Retinal pigment epithelial cell (primary cell): ENCODE results near the gene NRN1L.

Experiments used
- DNase-seq: peaks from one replicate; pipeline ENCODE4 v3.0.0-alpha.2; 2010; ENCODE audit warnings: low read depth
- H3K4me3 ChIP-seq: 2 replicates; pipeline ENCODE4 v1.5.1; 2011; ENCODE audit warnings: mild to moderate bottlenecking, low read length, control low read depth, moderate library complexity
- TF ChIP-seq, protein P1 (sequence below): conservative IDR thresholded peaks from 2 replicates; pipeline ENCODE4 v1.5.1; 2011; ENCODE audit warnings: low read depth, low read length, control low read depth, inconsistent platforms

Gene NRN1L

GRCh38 chr16:67853670-67854069 is 31.0 kb upstream of the NRN1L start:
- TF ChIP-seq, protein P1, sequence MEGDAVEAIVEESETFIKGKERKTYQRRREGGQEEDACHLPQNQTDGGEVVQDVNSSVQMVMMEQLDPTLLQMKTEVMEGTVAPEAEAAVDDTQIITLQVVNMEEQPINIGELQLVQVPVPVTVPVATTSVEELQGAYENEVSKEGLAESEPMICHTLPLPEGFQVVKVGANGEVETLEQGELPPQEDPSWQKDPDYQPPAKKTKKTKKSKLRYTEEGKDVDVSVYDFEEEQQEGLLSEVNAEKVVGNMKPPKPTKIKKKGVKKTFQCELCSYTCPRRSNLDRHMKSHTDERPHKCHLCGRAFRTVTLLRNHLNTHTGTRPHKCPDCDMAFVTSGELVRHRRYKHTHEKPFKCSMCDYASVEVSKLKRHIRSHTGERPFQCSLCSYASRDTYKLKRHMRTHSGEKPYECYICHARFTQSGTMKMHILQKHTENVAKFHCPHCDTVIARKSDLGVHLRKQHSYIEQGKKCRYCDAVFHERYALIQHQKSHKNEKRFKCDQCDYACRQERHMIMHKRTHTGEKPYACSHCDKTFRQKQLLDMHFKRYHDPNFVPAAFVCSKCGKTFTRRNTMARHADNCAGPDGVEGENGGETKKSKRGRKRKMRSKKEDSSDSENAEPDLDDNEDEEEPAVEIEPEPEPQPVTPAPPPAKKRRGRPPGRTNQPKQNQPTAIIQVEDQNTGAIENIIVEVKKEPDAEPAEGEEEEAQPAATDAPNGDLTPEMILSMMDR: no peak
- H3K4me3 ChIP-seq: no peak overlapping the region
- DNase-seq: no peak

DNA sequence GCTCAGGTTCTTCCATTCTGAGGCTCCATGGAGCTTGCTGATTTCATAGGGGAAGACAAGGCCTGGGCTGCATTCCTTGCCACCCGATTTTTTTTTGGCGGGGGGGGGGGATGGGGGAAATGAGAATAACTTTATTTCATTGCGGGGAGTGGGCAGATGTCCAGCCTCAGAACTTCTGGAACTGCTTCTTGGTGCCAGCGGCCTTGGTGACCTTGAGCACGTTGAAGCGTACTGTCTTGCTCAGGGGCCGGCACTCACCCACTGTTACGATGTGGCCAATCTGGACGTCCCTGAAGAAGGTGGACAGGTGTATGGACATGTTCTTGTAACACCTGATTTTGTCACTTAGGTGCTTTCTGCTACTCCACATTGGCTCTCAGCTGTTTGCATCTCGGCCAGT is 28.9 kb upstream of the NRN1L start:
- TF ChIP-seq, protein P1: no peak
- H3K4me3 ChIP-seq: no peak overlapping the region
- no peak for DNase-seq

DNA sequence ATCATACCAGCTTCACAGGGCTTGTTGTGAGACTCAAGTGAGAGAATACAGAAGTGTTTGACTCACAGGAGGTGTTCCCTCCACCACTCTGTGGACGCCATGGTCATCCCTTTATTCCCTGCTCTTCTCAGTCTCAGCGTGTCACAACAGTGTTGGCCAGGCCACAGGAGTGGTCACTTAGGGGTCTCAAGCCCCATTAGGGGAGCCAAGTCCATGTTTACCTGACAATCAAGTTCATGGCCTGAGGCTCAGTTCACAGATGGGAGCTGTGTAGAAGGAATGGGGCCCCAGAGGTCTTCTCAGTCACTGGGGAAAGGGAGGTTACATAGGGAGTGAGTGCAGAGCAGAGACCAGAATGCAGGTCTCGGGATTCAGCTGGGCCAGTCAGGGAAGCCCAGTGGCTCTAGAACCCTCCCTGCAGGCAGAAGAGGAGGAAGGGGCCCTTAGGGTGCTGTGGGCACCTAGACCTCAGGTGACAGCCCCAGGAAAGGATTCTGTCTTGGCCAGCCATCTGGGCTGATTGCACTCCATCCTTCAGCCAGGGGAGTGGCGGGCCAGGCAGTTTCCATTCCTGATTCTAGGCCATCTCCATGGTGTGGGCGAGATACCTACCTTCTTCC is 27.6 kb upstream of the NRN1L start:
- DNase-seq: no peak
- TF ChIP-seq, protein P1: no peak
- no peak overlapping the region for H3K4me3 ChIP-seq

DNA sequence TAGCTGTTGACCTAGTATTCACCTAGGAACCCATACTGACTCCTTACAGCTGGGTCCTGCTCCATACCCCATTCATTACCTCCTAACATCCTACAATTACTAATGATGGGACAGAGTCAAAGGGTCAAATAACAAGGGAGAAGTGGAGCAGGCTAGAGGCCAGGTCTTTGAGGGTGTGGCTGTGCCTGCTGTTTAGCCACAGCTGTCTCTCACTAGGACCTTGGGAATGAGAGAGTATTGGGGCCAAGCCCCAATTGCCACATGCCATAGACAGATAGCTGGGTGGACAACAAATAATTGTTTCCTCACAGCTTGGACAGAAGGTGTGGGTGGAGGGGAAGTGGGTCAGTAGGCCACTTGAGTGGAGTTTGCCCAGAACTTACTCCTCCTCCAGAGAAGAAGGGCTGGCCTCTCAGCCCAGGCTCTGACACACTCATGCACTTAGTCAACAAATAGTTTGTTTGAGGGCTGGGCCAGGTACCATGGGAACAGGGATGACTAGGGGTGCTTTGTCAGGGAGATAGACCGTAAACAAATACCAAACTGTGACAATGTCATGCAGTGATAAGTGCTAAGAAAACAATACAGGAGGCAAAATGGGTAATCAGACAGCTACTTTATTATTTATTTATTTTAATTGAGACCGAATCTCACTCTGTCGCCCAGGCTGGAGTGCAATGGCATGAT is 27.0 kb upstream of the NRN1L start:
- H3K4me3 ChIP-seq: no peak overlapping the region
- TF ChIP-seq, protein P1: no peak
- DNase-seq: peak; percentile 64

DNA sequence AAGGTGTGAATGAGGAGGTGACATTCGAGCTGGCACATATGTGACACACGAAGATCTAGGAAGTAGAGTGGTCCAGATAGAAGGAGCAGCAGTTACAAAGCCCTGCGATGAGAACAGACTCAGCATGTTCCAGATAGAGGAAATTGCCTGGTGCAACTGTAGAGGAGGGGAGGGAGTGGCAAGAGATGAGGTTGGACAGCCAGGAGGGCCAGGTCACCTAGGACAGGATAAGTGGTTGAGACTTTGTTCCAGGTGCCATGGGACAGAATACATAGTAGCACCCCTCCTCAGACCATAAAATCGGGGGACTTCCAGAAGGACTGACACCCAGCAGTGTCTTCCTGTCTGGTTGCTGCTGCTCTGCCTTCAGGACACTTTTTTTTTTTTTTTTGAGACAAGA is 26.2 kb upstream of the NRN1L start:
- TF ChIP-seq, protein P1: no peak
- no peak for DNase-seq
- no peak overlapping the region for H3K4me3 ChIP-seq

DNA sequence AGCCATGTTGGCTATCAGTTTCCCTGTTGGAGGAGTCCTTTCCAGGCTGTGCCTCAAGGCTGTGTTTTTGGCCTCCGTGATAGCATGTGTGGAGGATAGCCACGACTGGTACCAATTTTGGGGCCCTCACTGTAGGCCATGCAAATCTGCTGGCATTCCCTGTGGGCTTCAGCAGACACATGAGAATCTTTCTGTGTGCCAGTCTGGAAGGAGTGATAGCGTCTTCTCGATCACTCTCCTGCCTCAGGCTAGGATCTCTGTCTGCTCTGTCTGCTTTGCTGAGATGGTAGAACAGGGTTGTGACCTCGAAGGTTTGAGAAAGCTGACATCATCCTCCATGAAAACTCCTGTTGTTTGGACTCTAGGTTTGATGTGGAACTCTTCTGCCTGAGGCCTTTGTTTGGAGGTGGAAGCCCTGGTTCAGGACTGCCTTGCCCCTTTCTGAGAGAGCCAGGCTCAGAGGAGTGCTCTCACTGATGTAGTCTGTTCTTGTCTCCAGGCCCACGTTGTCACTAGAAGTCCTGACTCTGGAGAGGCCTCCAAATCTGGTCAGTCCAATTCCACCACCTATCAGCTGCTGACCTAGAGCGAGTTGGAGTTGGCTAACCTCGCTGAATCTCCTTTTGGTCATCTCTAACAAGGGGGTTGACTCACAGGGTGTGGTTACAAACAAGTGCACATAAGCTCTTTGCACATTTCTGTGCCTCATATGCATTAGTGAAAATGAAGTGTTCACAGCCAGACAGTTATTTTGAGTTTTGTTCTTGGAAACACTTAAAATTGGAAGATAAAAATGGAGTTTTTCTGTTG is 23.9 kb upstream of the NRN1L start:
- no peak for DNase-seq
- TF ChIP-seq, protein P1: no peak
- no peak overlapping the region for H3K4me3 ChIP-seq

DNA sequence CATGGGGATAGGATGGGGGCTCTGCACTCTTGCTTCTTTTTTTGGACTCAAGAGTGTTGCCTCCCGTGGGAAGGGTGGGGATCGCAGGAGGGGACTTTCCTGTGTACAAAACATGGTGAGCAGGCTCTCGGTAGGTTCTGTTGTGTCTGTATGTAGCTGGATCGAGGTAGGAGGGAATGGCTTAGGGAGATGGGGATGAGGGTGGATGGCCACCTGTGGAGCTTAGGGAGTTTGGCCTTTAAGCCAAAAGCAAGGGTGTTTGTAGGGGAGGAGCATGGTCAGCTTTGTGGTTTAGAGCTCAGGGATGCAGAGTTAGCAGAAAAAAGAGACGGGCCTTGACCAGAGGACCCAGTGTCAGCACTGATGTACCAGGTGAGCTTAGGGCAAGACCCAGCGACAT is 22.8 kb upstream of the NRN1L start:
- no peak for DNase-seq
- TF ChIP-seq, protein P1: no peak
- H3K4me3 ChIP-seq: no peak overlapping the region
